Heart left ventricle (tissue), 13 donors: Measurements from ENCODE around the gene SRR.

ENCODE experiments used
- CTCF ChIP-seq, 12 donors: fragments of 200-600 bp; sonication (generic) in 4 of 12; IDR thresholded peaks; one replicate each; pipeline versions ENCODE4 v1.5.0 to v1.8.0; 2018 to 2022; ENCODE audit warnings: antibody characterized with exemption in 12 of 12, mild to moderate bottlenecking in 5 of 12
- POLR2A ChIP-seq, 2 donors: fragments of 450-650 bp; IDR thresholded peaks; one replicate each; pipeline ENCODE4 v1.6.1; 2017; ENCODE audit warnings: antibody characterized with exemption in 2 of 2, mild to moderate bottlenecking in 2 of 2, moderate library complexity in 2 of 2
- donor health status: ischemic (EF 13 %, LVEDD 7.1; RV severe dilation, severe dysfunction).
- donor health status: DM: no; HTN: yes; CAD: no.
- donor health status: DM: no; HTN: no; CAD: no.
- donor health status: ischemic (EF 25% LVEDD 6.9; RV normal size, moderate dysfunction).
- donor health status: ischemic (EF 25% LVEDD 5.7; RV mildly dilated, moderate dysfunction).
- donor health status: ischemic (EF 35%, LVEDD 5.7; RV mildly dilated, moderate dysfunction).
- donor health status: nonischemic (EF 11% LVEDD 7.7; RV severe dilation, severe dysfunction).
- donor health status: DM: yes; HTN: yes; CAD: no.
- donor health status: PGD.
- donor health status: ischemic (EF 29% LVEDD 5.4; RV normal size, mild dysfunction).
- donor health status: nonischemic (EF 23%, LVEDD 6.1; RV moderate dilation, normal function).

GRCh38 chr17:2336852-2337543 lies 33.2 kb downstream of the SRR start, which contains the start of gene SGSM2:
- TF ChIP-seq CTCF (IDR thresholded peaks at IDR 0.05) (peak in 1 of 12 donors; percentile 4), POLR2A (IDR thresholded peaks at IDR 0.05) (peak in 1 of 2 donors; percentile 14)
